ENCODE results near the gene POLR1C.

Gene POLR1C

GRCh38 chr6:43502666-43503065, 14.2 kb upstream of the POLR1C start:
- no peak overlapping the region for H3K27ac ChIP-seq (ENCODE audit: low read length)
- no peak overlapping the region for H3K4me3 ChIP-seq (ENCODE audit: low read depth in 1 of 2, low read length in 2 of 2)
- TF ChIP-seq CTCF (IDR thresholded peaks at IDR 0.05; ENCODE audit: borderline replicate concordance, extremely low read depth, low read length, poor library complexity, severe bottlenecking) (no peak), EZH2 (IDR thresholded peaks at IDR 0.05; ENCODE audit: borderline replicate concordance, low read depth, low read length, severe bottlenecking) (no peak)
- no peak for ATAC-seq (ENCODE audit: insufficient read depth, low read depth)
- H3K9me3 ChIP-seq (ENCODE audit: insufficient read depth, low read length, severe bottlenecking): no peaks in the 10 kb centered on the region
- no peak overlapping the region for H3K9ac ChIP-seq (ENCODE audit: low read depth, low read length)
- H3K36me3 ChIP-seq (ENCODE audit: insufficient read depth, low read length): peaks cover 80% of the 10 kb centered on the region
- H2AFZ ChIP-seq (ENCODE audit: low read depth, low read length): no peak overlapping the region
- H3K4me1 ChIP-seq (ENCODE audit: insufficient read depth, low read length): no peaks in the 10 kb centered on the region
- H3K4me2 ChIP-seq (ENCODE audit: insufficient read depth, low read length): no peak overlapping the region
- H3K27me3 ChIP-seq (ENCODE audit: insufficient read depth, low read length, poor library complexity): no peaks in the 10 kb centered on the region
- no peak for DNase-seq
- H4K20me1 ChIP-seq (ENCODE audit: insufficient read depth, low read length): 0 out of 2 replicates have a peak, but pooled peaks cover 4% of the 10 kb centered on the region
- H3K79me2 ChIP-seq (ENCODE audit: insufficient read depth, low read length): no peaks in the 10 kb centered on the region

DNA sequence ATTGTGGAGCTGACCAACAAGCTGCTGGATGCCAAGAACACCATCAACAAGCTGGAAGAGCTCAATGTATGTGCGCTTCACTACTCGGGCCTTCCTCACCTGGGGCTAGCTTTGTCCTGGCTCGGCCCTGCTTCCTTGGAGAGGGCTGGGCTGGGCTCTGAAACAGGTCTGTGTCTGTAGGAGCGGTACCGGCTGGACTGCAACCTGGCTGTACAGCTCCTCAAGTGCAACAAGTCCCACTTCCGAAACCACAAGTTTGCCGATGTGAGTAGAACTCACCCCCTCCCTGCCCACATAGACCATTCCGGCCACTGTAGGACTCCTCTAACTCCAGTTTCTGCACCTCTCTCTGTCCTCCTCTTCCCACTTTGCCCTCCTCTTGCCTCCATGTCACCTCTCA, 13.4 kb upstream of the POLR1C start:
- Histone ChIP-seq H3K27me3 (ENCODE audit: insufficient read depth, low read length, poor library complexity) (no peaks in the 10 kb centered on the region), H3K36me3 (ENCODE audit: insufficient read depth, low read length) (peaks cover 73% of the 10 kb centered on the region), H3K4me1 (ENCODE audit: insufficient read depth, low read length) (no peaks in the 10 kb centered on the region), H3K4me2 (ENCODE audit: insufficient read depth, low read length) (no peak overlapping the region), H3K4me3 (ENCODE audit: low read depth in 1 of 2, low read length in 2 of 2) (no peak overlapping the region), H3K79me2 (ENCODE audit: insufficient read depth, low read length) (no peaks in the 10 kb centered on the region), H3K9me3 (ENCODE audit: insufficient read depth, low read length, severe bottlenecking) (no peaks in the 10 kb centered on the region), H4K20me1 (ENCODE audit: insufficient read depth, low read length) (0 out of 2 replicates have a peak, but pooled peaks cover 4% of the 10 kb centered on the region), H2AFZ (ENCODE audit: low read depth, low read length) (no peak overlapping the region), H3K9ac (ENCODE audit: low read depth, low read length) (no peak overlapping the region), H3K27ac (ENCODE audit: low read length) (no peak overlapping the region)
- ATAC-seq (ENCODE audit: insufficient read depth, low read depth): no peak
- TF ChIP-seq EZH2 (IDR thresholded peaks at IDR 0.05; ENCODE audit: borderline replicate concordance, low read depth, low read length, severe bottlenecking) (no peak), CTCF (IDR thresholded peaks at IDR 0.05; ENCODE audit: borderline replicate concordance, extremely low read depth, low read length, poor library complexity, severe bottlenecking) (no peak)
- DNase-seq: no peak

- DNase-seq (no peak), ATAC-seq (ENCODE audit: insufficient read depth, low read depth) (no peak)
- TF ChIP-seq CTCF (IDR thresholded peaks at IDR 0.05; ENCODE audit: borderline replicate concordance, extremely low read depth, low read length, poor library complexity, severe bottlenecking): no peak
- no peak overlapping the region for H2AFZ ChIP-seq (ENCODE audit: low read depth, low read length)
- H3K4me1 ChIP-seq (ENCODE audit: insufficient read depth, low read length): no peaks in the 10 kb centered on the region
- no peak overlapping the region for H3K4me3 ChIP-seq (ENCODE audit: low read depth in 1 of 2, low read length in 2 of 2)
- no peaks in the 10 kb centered on the region for H3K27me3 ChIP-seq (ENCODE audit: insufficient read depth, low read length, poor library complexity)
- peaks cover 58% of the 10 kb centered on the region for H3K36me3 ChIP-seq (ENCODE audit: insufficient read depth, low read length)
- no peaks in the 10 kb centered on the region for H3K79me2 ChIP-seq (ENCODE audit: insufficient read depth, low read length)
- H3K4me2 ChIP-seq (ENCODE audit: insufficient read depth, low read length): no peak overlapping the region
- no peaks in the 10 kb centered on the region for H3K9me3 ChIP-seq (ENCODE audit: insufficient read depth, low read length, severe bottlenecking)
- H4K20me1 ChIP-seq (ENCODE audit: insufficient read depth, low read length): 0 out of 2 replicates have a peak, but pooled peaks cover 4% of the 10 kb centered on the region
- no peak overlapping the region for H3K27ac ChIP-seq (ENCODE audit: low read length)
- no peak overlapping the region for H3K9ac ChIP-seq (ENCODE audit: low read depth, low read length)
Measured at GRCh38 chr6:43504756-43505593, 11.9 kb upstream of the POLR1C start.
